Heart right ventricle (tissue), 16 donors: ENCODE results near the gene FIP1L1. TPM values are rescaled to one million over a fixed set of nuclear protein-coding genes. Genes with fewer than 3 reads are reported as not detected.
"Not testable (repeated sequence)": the region's sequence is repeated elsewhere in the genome, so short reads cannot be mapped to it uniquely, and the experiment has no call there.

Experiments
- ATAC-seq, 8 donors: fragments of 200-7000 bp; cut with Tn5 transposase; one replicate each; pipeline ENCODE4 v1.9.1; 2020; ENCODE audit warnings: mild to moderate bottlenecking in 8 of 8, moderate library complexity in 8 of 8, moderate number of reproducible peaks in 1 of 8
- DNase-seq, 2 donors: peaks; one replicate each; pipeline ENCODE4 v3.0.0-alpha.2; 2020
- H3K27ac ChIP-seq, 10 donors: fragments of 200-600 bp; sonication (generic) in 2 of 10; one replicate each; pipeline versions ENCODE4 v1.5.0 to v1.8.0; 2020 to 2022; ENCODE audit warnings: mild to moderate bottlenecking in 3 of 10
- H3K27me3 ChIP-seq, 7 donors: fragments of 200-600 bp; one replicate each; pipeline ENCODE4 v1.8.0; 2021 to 2022; ENCODE audit warnings: mild to moderate bottlenecking in 2 of 7
- H3K36me3 ChIP-seq, 9 donors: fragments of 200-600 bp; sonication (generic) in 1 of 9; one replicate each; pipeline versions ENCODE4 v1.5.0 to v1.8.0; 2020 to 2022; ENCODE audit warnings: mild to moderate bottlenecking in 2 of 9
- H3K4me1 ChIP-seq, 9 donors: fragments of 200-600 bp; sonication (generic) in 1 of 9; one replicate each; pipeline versions ENCODE4 v1.5.0 to v1.8.0; 2020 to 2022; ENCODE audit warnings: mild to moderate bottlenecking in 4 of 9
- H3K4me3 ChIP-seq, 10 donors: fragments of 200-600 bp; sonication (generic) in 2 of 10; one replicate each; pipeline versions ENCODE4 v1.5.0 to v1.8.0; 2020 to 2022; ENCODE audit warnings: mild to moderate bottlenecking in 7 of 10, moderate library complexity in 2 of 10
- H3K9me3 ChIP-seq, 11 donors: fragments of 200-600 bp in 10 of 11; sonication (generic) in 2 of 11; one replicate each; pipeline versions ENCODE4 v1.5.0 to v1.8.0; 2013 to 2022; ENCODE audit warnings: mild to moderate bottlenecking in 2 of 11, control low read depth in 1 of 11, moderate library complexity in 1 of 11
- CTCF ChIP-seq, 9 donors: fragments of 200-600 bp; sonication (generic) in 2 of 9; IDR thresholded peaks; one replicate each; pipeline versions ENCODE4 v1.5.0 to v1.8.0; 2021 to 2022; ENCODE audit warnings: antibody characterized with exemption in 9 of 9, mild to moderate bottlenecking in 5 of 9, moderate library complexity in 1 of 9
- WGBS, 2 donors: extraction: QIAGEN DNeasy Blood & Tissue Kit; methylation state at CpG; one replicate each; pipeline ENCODE4 v1.1.7; 2013; ENCODE audit warnings: inconsistent platforms in 1 of 2; 5-methylcytosine and 5-hydroxymethylcytosine counted together
- intact Hi-C, 10 donors: fragments of 100-400 bp; cut with DNase I; formaldehyde crosslinking; loops; one replicate each; pipeline versions ENCODE4 v1.11.1 to v1.14.2; 2022
- polyA plus RNA-seq, 2 donors: library from polyadenylated mRNA; stranded (reverse); fragments of 200-250 nt; gene quantifications; one replicate each; pipeline ENCODE4 v1.2.3, GENCODE V29; 2013
- total RNA-seq, 10 donors: library from RNA; stranded (reverse); fragmentation: NEBNext Ultra II Directional in 3 of 10; extraction: Animal tissue kit (Norgen Biotek cat#: 25700) in 3 of 10; gene quantifications; one replicate each; pipeline versions ENCODE4 v1.2.1 to v1.2.4, GENCODE V29; 2021 to 2023
- donor health status: Arrhythmogenic right ventricular cardiomyopathy.
- donor health status: ischemic (EF 13 %, LVEDD 7.1; RV severe dilation, severe dysfunction).
- donor health status: healthy with polysubstance abuse.
- donor health status: DM: no; HTN: yes; CAD: no.
- donor health status: DM: no; HTN: no; CAD: no.
- donor health status: ischemic (EF 25% LVEDD 6.9; RV normal size, moderate dysfunction).
- donor health status: ischemic (EF 25% LVEDD 5.7; RV mildly dilated, moderate dysfunction).
- donor health status: healthy.
- donor health status: DM: yes; HTN: yes; CAD: no.
- donor health status: Ischemic cardiomyopathy.
- donor health status: ischemic (EF 35%, LVEDD 5.7; RV mildly dilated, moderate dysfunction).
- donor health status: nonischemic (EF 11% LVEDD 7.7; RV severe dilation, severe dysfunction).
- donor health status: DM: yes; HTN: yes; CAD: no.
- donor health status: PGD.
- donor health status: ischemic (EF 29% LVEDD 5.4; RV normal size, mild dysfunction).
- donor health status: nonischemic (EF 23%, LVEDD 6.1; RV moderate dilation, normal function).

FIP1L1 gene
- total and polyA plus RNA-seq, 12 donors = 26.9 to 47.0 (median 29.7) TPM

DNA sequence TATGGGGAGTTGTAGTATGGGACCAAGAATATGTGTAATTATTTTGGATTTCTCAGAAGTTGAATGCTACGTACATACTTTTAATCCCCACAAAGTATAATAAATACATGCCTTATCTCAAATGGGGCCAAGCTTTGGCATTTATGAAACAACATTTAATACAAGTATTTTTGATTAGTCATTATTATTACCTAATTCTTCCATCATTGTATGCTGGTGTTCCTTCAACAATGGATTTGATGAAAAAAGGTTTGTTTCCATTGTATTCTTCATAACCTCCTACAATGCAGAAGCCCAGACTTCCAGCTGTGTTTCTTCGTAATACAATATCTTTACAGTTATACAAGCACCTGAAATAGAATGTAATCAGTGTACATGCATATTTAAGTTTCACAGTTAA lies 83.8 kb downstream of the FIP1L1 start:
- Histone ChIP-seq H3K27ac (no peak overlapping the region), H3K9me3 (peaks cover 0 to 4% (median 0%) of the 10 kb centered on the region in 11 donors), H3K27me3 (no peaks in the 10 kb centered on the region), H3K4me1 (no peaks in the 10 kb centered on the region), H3K36me3 (peaks cover 0 to 76% (median 25%) of the 10 kb centered on the region in 9 donors), H3K4me3 (no peak overlapping the region)
- TF ChIP-seq CTCF (IDR thresholded peaks at IDR 0.05) = no peak
- intact Hi-C loops = no loop called here
- no peak for ATAC-seq
- 94 to 95% methylated on average over 2 of the region's 2 CpGs for WGBS, 2 donors
- DNase-seq = no peak

GRCh38 chr4:53463340-53463739 lies 85.9 kb downstream of the FIP1L1 start:
- ATAC-seq = no peak
- DNase-seq = no peak
- Histone ChIP-seq H3K4me3 (no peak overlapping the region), H3K27ac (no peak overlapping the region), H3K9me3 (peaks cover 0 to 22% (median 4%) of the 10 kb centered on the region in 11 donors), H3K4me1 (no peaks in the 10 kb centered on the region), H3K27me3 (no peaks in the 10 kb centered on the region), H3K36me3 (peaks cover 0 to 55% (median 19%) of the 10 kb centered on the region in 9 donors)
- intact Hi-C loops = no loop called here
- no peak for TF ChIP-seq CTCF (IDR thresholded peaks at IDR 0.05)
- 90 to 94% methylated on average over 5 of the region's 5 CpGs for WGBS, 2 donors

DNA sequence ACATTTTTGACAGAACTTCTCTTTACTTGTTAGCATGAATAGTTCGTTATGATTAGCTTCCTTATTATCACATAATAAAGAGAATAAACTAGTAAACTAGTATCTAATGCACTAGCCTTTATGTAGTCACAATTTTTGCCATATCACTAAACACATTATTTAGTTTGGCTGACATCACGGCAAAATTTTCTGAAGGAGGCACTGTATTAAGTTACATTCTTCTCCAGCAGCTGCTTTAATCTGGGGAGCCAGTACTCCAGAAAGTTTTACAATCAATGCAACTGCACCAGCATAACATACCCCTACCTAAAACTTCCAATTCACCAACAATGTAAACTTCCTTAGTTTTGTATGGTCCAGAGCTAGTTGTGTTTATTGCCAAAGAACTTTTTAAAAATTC lies 87.8 kb downstream of the FIP1L1 start:
- intact Hi-C loops = no loop called here
- Histone ChIP-seq H3K36me3 (peaks cover 0 to 36% (median 14%) of the 10 kb centered on the region in 9 donors), H3K27ac (no peak overlapping the region), H3K4me3 (no peak overlapping the region), H3K27me3 (no peaks in the 10 kb centered on the region), H3K9me3 (peaks cover 0 to 22% (median 4%) of the 10 kb centered on the region in 11 donors), H3K4me1 (no peaks in the 10 kb centered on the region)
- WGBS, 2 donors = 77 to 88% methylated on average over 2 of the region's 2 CpGs
- TF ChIP-seq CTCF (IDR thresholded peaks at IDR 0.05) = no peak
- DNase-seq = no peak
- no peak for ATAC-seq

- no peak for TF ChIP-seq CTCF (IDR thresholded peaks at IDR 0.05)
- H3K9me3 ChIP-seq = peaks cover 0 to 27% (median 4%) of the 10 kb centered on the region in 11 donors
Measured at GRCh38 chr4:53465891-53466290, 88.5 kb downstream of the FIP1L1 start.

DNA sequence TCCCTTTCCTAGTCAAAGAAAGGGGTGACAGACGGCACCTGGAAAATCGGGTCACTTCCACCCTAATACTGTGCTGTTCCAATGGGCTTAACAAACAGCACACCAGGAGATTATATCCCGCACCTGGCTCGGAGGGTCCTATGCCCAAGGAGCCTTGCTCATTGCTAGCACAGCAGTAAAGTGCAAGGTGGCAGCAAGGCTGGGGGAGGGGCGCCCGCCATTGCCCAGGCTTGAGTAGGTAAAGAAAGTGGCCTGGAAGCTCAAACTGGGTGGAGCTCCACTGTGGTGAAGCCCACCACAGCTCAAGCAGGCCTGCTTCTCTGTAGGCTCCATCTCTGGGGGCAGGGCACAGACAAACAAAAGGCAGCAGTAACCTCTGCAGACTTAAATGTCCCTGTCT lies 89.1 kb downstream of the FIP1L1 start:
- WGBS, 2 donors = 98 to 99% methylated on average over 6 of the region's 6 CpGs
- H3K4me3 ChIP-seq, H3K4me1 ChIP-seq, H3K27me3 ChIP-seq, intact Hi-C loops, ATAC-seq, DNase-seq, H3K27ac ChIP-seq: not testable (repeated sequence)
- peaks cover 0 to 33% (median 4%) of the 10 kb centered on the region in 11 donors for H3K9me3 ChIP-seq
- peaks cover 0 to 23% (median 6%) of the 10 kb centered on the region in 9 donors for H3K36me3 ChIP-seq

More at GRCh38 chr4:53465891-53466290, 88.5 kb downstream of the FIP1L1 start:
- Histone ChIP-seq H3K36me3 (peaks cover 0 to 30% (median 8%) of the 10 kb centered on the region in 9 donors), H3K4me3 (no peak overlapping the region), H3K4me1 (no peaks in the 10 kb centered on the region), H3K27me3 (no peaks in the 10 kb centered on the region), H3K27ac (no peak overlapping the region)
- intact Hi-C loops = no loop called here
- no peak for DNase-seq
- ATAC-seq = no peak
